ENCODE data around the gene SOWAHC. TPM values are rescaled to one million over a fixed set of nuclear protein-coding genes. Genes with fewer than 3 reads are reported as not detected.
A peak's percentile ranks its signal among the peaks of the same experiment; 100 is the strongest.

Gene SOWAHC
- total RNA-seq, 4 donors from 2014 or later, result 8.3 to 24.2 (median 17.2) TPM

DNA sequence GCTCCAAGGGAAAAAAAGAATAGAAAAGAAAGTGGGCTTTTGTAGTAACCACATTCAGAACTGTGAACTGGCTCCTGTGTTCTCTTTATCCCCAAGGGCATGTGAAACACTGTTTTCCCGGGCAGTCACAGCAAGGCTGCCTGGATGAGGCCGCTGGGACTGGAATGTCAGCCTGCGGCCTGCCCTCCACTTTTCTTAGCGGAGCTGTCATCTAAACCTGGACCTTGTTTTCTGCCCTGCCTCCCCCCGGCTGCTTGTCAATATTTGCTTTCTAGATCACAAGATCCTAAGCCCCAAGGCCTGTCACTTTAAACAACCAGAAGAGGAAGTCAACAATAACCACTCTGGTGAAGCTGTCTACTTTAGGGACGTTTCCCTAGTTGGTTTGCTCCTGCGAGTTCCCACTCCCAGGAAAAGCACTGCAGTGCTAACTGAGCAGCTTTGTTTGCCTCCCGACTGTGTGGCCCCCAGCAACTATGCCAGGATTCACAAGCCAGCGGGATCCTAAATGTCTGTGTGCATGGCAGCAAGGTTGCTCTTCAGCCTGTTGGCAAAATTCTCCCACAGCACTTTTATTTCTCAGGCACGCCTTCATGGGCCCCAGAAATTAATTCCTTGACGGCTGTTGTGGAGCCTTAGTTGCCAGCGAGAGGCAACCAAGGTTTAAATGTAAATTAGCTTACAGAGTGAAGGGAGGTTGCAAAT, 30.6 kb downstream of the SOWAHC start:
- no peaks in the 10 kb centered on the region for H3K9me3 ChIP-seq
- peak overlapping the region in 3 of 4 donors; percentile 36 to 71 (median 56) for H3K27ac ChIP-seq
- H3K27me3 ChIP-seq, result no peaks in the 10 kb centered on the region
- H3K4me1 ChIP-seq, result peaks cover 0 to 19% (median 0%) of the 10 kb centered on the region in 4 donors
- peak in 2 of 3 donors; percentile 53 to 68 for DNase-seq
- H3K36me3 ChIP-seq, result no peaks in the 10 kb centered on the region
- TF ChIP-seq CTCF (IDR thresholded peaks at IDR 0.05) (no peak), POLR2A (IDR thresholded peaks at IDR 0.05) (no peak)
- H3K4me3 ChIP-seq, result no peak overlapping the region

DNA sequence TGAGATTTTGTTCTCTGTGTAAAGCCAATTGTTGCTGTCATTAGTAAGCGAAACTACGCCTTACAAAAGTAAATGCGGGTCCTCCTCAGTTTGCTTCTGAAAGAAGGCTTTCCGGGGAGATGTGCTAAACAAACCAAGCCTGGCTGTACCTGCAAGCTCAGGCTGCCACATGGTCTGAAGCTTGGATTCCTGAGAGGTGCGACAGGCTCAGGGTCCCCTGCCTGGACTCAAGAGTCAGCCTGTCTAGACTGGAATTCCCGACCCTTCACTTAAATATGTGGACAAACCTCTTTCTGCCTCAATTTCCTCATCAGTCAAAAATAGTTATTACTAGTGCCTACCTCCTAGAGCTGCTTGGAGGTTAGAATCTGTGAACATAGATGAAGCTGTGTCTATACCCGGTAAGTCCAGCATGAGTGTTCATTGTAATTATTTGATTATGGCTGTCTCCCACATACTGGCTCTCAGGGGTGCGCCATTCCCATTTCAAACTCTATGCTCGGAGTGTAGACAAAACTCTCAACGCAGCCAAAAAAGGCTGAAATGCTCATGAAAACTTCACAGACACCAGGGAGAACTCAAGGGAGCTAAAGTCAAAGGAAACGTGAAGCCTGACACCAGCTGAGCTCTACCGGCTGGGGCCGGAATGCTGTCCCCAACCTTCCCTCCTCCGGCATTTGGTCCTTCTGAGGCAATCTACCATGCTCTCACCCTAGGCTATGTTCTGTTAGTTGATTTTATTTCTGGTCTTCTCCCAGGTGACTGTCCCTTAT, 31.4 kb downstream of the SOWAHC start:
- TF ChIP-seq CTCF (IDR thresholded peaks at IDR 0.05) (no peak), POLR2A (IDR thresholded peaks at IDR 0.05) (no peak)
- no peak overlapping the region for H3K4me3 ChIP-seq
- peaks cover 0 to 19% (median 0%) of the 10 kb centered on the region in 4 donors for H3K4me1 ChIP-seq
- peak overlapping the region in 1 of 4 donors; percentile 71 for H3K27ac ChIP-seq
- no peaks in the 10 kb centered on the region for H3K9me3 ChIP-seq
- no peak for DNase-seq
- no peaks in the 10 kb centered on the region for H3K27me3 ChIP-seq
- H3K36me3 ChIP-seq, result no peaks in the 10 kb centered on the region

DNA sequence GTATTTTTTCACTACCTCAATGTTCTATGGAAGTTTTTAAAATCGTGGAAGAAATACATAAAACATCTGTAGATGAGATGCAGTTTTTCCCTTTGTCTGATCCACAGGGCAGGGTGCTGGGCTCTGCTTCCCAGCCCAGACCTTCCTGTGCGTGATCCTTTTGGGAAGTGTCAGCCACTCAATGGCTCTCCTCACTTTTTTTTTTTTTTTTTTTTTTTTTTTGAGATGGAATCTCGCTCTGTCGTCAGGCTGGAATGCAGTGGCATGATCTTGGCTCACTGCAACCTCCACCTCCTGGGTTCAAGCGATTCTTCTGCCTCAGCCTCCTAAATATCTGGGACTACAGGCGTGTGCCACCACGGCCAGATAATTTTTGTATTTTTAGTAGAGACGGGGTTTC, 32.8 kb downstream of the SOWAHC start:
- H3K4me1 ChIP-seq, result peaks cover 0 to 19% (median 0%) of the 10 kb centered on the region in 4 donors
- no peaks in the 10 kb centered on the region for H3K27me3 ChIP-seq
- no peak overlapping the region for H3K4me3 ChIP-seq
- no peaks in the 10 kb centered on the region for H3K9me3 ChIP-seq
- DNase-seq, result no peak
- H3K36me3 ChIP-seq, result no peaks in the 10 kb centered on the region
- TF ChIP-seq POLR2A (IDR thresholded peaks at IDR 0.05) (no peak), CTCF (IDR thresholded peaks at IDR 0.05) (no peak)
- H3K27ac ChIP-seq, result no peak overlapping the region

DNA sequence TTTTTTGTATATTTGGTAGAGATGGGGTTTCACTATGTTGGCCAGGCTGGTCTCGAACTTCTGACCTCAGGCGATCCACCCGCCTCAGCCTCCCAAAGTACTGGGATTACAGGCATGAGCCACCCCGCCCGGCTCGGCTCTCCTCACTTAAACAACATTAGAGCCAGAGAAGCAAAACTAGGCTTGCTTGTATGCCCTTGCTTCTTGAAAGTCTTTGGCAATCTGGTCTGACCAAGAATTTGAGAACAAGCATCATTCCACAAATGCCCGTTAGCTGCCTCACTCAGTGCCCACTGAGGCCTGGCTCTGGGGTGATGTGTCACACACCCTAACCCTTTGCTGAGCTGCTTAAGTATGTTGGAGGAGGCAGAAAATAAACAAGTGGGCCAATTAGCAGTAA, 33.5 kb downstream of the SOWAHC start:
- peak in 1 of 3 donors; percentile 23 for DNase-seq
- H3K36me3 ChIP-seq, result no peaks in the 10 kb centered on the region
- H3K9me3 ChIP-seq, result no peaks in the 10 kb centered on the region
- TF ChIP-seq POLR2A (IDR thresholded peaks at IDR 0.05) (no peak), CTCF (IDR thresholded peaks at IDR 0.05) (no peak)
- no peaks in the 10 kb centered on the region for H3K27me3 ChIP-seq
- H3K27ac ChIP-seq, result no peak overlapping the region
- H3K4me1 ChIP-seq, result peaks cover 0 to 19% (median 0%) of the 10 kb centered on the region in 4 donors
- no peak overlapping the region for H3K4me3 ChIP-seq

DNA sequence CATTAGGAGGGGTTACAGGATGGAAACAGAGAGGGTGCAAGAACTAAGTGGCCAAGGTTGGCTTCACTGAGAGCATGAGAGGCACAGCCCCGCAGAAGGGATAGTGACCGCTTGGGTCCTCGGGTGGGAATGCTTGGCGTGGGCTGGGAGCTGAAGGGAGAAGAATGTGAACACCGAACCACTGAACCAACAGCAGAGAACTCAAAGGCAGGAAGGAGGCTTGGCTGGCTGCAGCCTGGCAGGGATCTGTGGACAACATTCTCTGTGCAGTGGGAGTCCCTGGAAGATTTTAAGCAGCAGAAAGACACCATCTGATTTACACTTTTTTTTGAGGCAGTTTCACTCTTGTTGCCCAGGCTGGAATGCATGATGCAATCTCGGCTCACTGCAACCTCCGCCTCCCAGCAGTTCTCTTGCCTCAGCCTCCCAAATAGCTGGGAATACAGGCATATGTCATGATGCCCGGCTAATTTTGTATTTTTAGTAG, 33.9 kb downstream of the SOWAHC start:
- peak in 1 of 3 donors; percentile 32 for DNase-seq
- no peak overlapping the region for H3K4me3 ChIP-seq
- H3K36me3 ChIP-seq, result no peaks in the 10 kb centered on the region
- peaks cover 0 to 19% (median 0%) of the 10 kb centered on the region in 4 donors for H3K4me1 ChIP-seq
- no peaks in the 10 kb centered on the region for H3K27me3 ChIP-seq
- no peak for TF ChIP-seq POLR2A (IDR thresholded peaks at IDR 0.05)
- no peak for TF ChIP-seq CTCF (IDR thresholded peaks at IDR 0.05)
- no peaks in the 10 kb centered on the region for H3K9me3 ChIP-seq
- H3K27ac ChIP-seq, result no peak overlapping the region

Data from Peyer's patch (tissue), 4 donors.